CD4-positive, alpha-beta T cell (primary cell): ENCODE results near the gene LRRK2. TPM values are rescaled to one million over a fixed set of nuclear protein-coding genes. Genes with fewer than 3 reads are reported as not detected.

Experiments used
- ATAC-seq: fragments of 200-7000 bp; cut with Tn5 transposase; one replicate; pipeline ENCODE4 v1.10.0; 2022; ENCODE audit warnings: mild to moderate bottlenecking; ENCODE audit not compliant: poor library complexity
- CTCF ChIA-PET: fragments of 350-600 bp; sonication (Branson Sonifier 250); formaldehyde crosslinking; loops from one replicate; lab custom pipeline; 2021; ENCODE audit warnings: antibody characterized with exemption, inconsistent platforms; lab: Charles Lee
- POLR2A ChIA-PET: fragments of 350-600 bp; sonication (Branson Sonifier 250); formaldehyde crosslinking; loops from one replicate; lab custom pipeline; 2021; ENCODE audit warnings: antibody characterized with exemption, inconsistent platforms; lab: Charles Lee
- DNase-seq, 14 experiments: peaks; one replicate each; pipeline ENCODE4 v3.0.0-alpha.2; 2013 to 2020; ENCODE audit warnings: mixed read lengths in 2 of 14
- H3K27ac ChIP-seq, 2 donors: one replicate each; pipeline versions ENCODE4 v1.5.1 to v1.7.0; 2013; ENCODE audit warnings: low read length in 2 of 2, low read depth in 1 of 2, mild to moderate bottlenecking in 1 of 2
- H3K27me3 ChIP-seq, 2 experiments: 1 replicate in 1 of 2; 2 replicates in 1 of 2; pipeline versions ENCODE4 v1.6.1 to v1.7.0; 2013; ENCODE audit warnings: low read length in 2 of 2, control low read depth in 1 of 2, mild to moderate bottlenecking in 1 of 2, moderate library complexity in 1 of 2; ENCODE audit not compliant: insufficient read depth in 2 of 2, control insufficient read depth in 1 of 2
- H3K36me3 ChIP-seq: one replicate; pipeline ENCODE4 v1.6.1; 2013; ENCODE audit warnings: low read length, control low read depth; ENCODE audit not compliant: insufficient read depth
- H3K4me1 ChIP-seq: one replicate; pipeline ENCODE4 v1.6.1; 2013; ENCODE audit warnings: low read length, control low read depth; ENCODE audit not compliant: insufficient read depth
- H3K4me3 ChIP-seq: one replicate; pipeline ENCODE4 v1.5.1; 2013; ENCODE audit warnings: mild to moderate bottlenecking, low read length, moderate library complexity
- H3K9me3 ChIP-seq, 2 experiments: 1 replicate in 1 of 2; 2 replicates in 1 of 2; pipeline versions ENCODE4 v1.6.1 to v1.7.0; 2013; ENCODE audit warnings: low read length in 2 of 2, mild to moderate bottlenecking in 2 of 2, control low read depth in 1 of 2, moderate library complexity in 1 of 2; ENCODE audit not compliant: control insufficient read depth in 1 of 2, insufficient read depth in 1 of 2
- H3K27ac Mint-ChIP-seq: one replicate; pipeline ENCODE4 v1.8.0; 2020; ENCODE audit warnings: mixed read lengths
- H3K27me3 Mint-ChIP-seq: one replicate; pipeline ENCODE4 v1.8.0; 2021; ENCODE audit warnings: mixed read lengths
- H3K36me3 Mint-ChIP-seq: one replicate; pipeline ENCODE4 v1.8.0; 2021; ENCODE audit warnings: low read depth, mixed read lengths
- H3K4me1 Mint-ChIP-seq: one replicate; pipeline ENCODE4 v1.8.0; 2021; ENCODE audit warnings: low read depth, mixed read lengths
- H3K4me3 Mint-ChIP-seq: one replicate; pipeline ENCODE4 v1.8.0; 2020; ENCODE audit warnings: mild to moderate bottlenecking, mixed read lengths
- H3K9me3 Mint-ChIP-seq: one replicate; pipeline ENCODE4 v1.8.0; 2020; ENCODE audit warnings: mixed read lengths
- intact Hi-C, 2 experiments: fragments of 100-400 bp; cut with DNase I in 1 of 2; cut with micrococcal nuclease in 1 of 2; formaldehyde crosslinking; loops; one replicate each; pipeline versions ENCODE4 v1.15.1 to v1.9.0; 2023 to 2025; cut with DNase I, micrococcal nuclease
- total RNA-seq, 174 experiments: library from RNA in 2 of 174; stranded (reverse) in 2 of 174; gene quantifications; one replicate each; pipeline ENCODE4 v1.2.3 and lab custom pipeline; 2021 to 2026
- TF ChIP-seq, protein P1 (sequence below): fragments of 200-600 bp; IDR thresholded peaks from one replicate; pipeline ENCODE4 v1.8.0; 2022; ENCODE audit warnings: antibody characterized with exemption, mild to moderate bottlenecking

Gene LRRK2
- total RNA-seq, 2 experiments from 2014 or later, result 0.42 to 0.60 TPM

DNA sequence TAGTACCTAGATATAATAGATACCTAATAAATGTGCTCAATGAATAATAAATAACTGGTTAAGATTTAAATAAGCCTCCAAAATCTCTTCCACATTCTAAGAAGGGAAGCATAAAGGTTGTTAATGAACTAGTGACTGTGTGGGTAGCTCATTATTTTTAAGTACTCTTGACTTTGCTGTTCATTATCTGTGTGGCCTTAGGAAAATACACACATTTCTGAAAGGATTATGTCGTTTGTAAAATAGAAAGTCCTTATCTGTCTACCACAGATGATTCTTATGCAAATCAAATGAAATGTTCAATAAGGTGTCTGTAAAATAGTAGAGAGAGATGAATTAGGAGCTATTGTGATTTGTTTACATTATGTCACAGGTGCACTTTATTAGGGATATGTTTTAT lies 119.5 kb downstream of the LRRK2 start:
- DNase-seq, result no peak
- Histone ChIP-seq H3K27me3 (no peaks in the 10 kb centered on the region), H3K27ac (no peak overlapping the region), H3K4me3 (no peak overlapping the region), H3K9me3 (no peaks in the 10 kb centered on the region), H3K4me1 (no peaks in the 10 kb centered on the region), H3K36me3 (no peaks in the 10 kb centered on the region)
- Mint-ChIP-seq H3K4me3 (no peak overlapping the region), H3K27ac (no peak overlapping the region), H3K36me3 (no peaks in the 10 kb centered on the region), H3K27me3 (no peaks in the 10 kb centered on the region), H3K9me3 (no peaks in the 10 kb centered on the region), H3K4me1 (no peaks in the 10 kb centered on the region)
- POLR2A ChIA-PET, result no interaction called here
- CTCF ChIA-PET, result no interaction called here
- no peak for ATAC-seq
- intact Hi-C loops, result no loop called here
- TF ChIP-seq, protein P1, sequence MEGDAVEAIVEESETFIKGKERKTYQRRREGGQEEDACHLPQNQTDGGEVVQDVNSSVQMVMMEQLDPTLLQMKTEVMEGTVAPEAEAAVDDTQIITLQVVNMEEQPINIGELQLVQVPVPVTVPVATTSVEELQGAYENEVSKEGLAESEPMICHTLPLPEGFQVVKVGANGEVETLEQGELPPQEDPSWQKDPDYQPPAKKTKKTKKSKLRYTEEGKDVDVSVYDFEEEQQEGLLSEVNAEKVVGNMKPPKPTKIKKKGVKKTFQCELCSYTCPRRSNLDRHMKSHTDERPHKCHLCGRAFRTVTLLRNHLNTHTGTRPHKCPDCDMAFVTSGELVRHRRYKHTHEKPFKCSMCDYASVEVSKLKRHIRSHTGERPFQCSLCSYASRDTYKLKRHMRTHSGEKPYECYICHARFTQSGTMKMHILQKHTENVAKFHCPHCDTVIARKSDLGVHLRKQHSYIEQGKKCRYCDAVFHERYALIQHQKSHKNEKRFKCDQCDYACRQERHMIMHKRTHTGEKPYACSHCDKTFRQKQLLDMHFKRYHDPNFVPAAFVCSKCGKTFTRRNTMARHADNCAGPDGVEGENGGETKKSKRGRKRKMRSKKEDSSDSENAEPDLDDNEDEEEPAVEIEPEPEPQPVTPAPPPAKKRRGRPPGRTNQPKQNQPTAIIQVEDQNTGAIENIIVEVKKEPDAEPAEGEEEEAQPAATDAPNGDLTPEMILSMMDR, result no peak

DNA sequence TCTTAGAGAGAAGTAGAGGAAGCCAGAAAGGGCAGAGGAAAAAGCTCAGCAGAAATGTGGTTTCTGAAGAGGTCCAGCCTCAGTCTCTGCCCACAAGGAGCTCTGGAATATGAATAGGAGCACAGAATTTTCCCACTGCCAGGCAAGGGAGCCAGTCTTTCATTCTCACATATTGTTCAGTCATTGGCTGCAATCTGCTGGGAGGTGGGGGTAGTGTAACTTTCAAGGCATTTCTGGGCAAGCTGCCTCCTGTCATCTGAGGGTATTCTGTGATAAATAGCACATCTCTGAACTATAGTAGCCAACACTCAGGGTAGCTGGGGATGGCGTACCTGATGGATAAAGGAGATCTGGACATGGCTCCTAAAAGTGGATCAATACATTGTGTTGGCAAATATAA lies 127.2 kb downstream of the LRRK2 start:
- ChIA-PET POLR2A (no interaction called here), CTCF (interaction anchor here (0.6 kb wide), 1 partner anchor 311 kb away, joined by 3 read pairs; no protein-coding TSS in a partner anchor)
- intact Hi-C loops, result no loop called here
- no peak for ATAC-seq
- H3K4me3 ChIP-seq, result no peak overlapping the region
- H3K27ac ChIP-seq, result no peak overlapping the region
- DNase-seq, result no peak
- H3K9me3 ChIP-seq, result peaks cover 0 to 13% of the 10 kb centered on the region in 2 experiments
- TF ChIP-seq, protein P1, result no peak
- no peak overlapping the region for H3K27ac Mint-ChIP-seq
- no peaks in the 10 kb centered on the region for H3K36me3 ChIP-seq
- no peaks in the 10 kb centered on the region for H3K27me3 Mint-ChIP-seq
- no peaks in the 10 kb centered on the region for H3K4me1 Mint-ChIP-seq
- H3K4me1 ChIP-seq, result no peaks in the 10 kb centered on the region
- no peak overlapping the region for H3K4me3 Mint-ChIP-seq
- no peaks in the 10 kb centered on the region for H3K36me3 Mint-ChIP-seq
- no peaks in the 10 kb centered on the region for H3K27me3 ChIP-seq
- peaks cover 3% of the 10 kb centered on the region for H3K9me3 Mint-ChIP-seq

DNA sequence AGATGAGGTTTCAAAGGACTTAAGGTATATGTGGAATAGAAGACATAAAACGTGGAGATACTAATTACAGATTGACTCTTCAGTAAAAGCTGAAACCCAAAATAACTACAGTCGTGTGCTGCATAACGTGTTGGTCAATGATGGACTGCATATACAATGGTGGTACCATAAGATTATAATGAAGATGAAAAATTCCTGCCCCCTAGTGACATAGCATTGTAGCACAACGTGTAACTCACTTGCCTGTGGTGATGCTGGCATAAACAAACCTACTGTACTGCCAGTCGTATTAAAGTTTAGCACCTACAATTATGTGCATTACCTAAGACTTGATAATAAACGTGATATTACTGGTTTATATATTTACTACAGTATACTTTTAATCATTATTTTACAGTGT lies 150.3 kb downstream of the LRRK2 start:
- H3K4me3 ChIP-seq, result no peak overlapping the region
- CTCF ChIA-PET, result no interaction called here
- intact Hi-C loops, result no loop called here
- TF ChIP-seq, protein P1, result no peak
- H3K4me1 ChIP-seq, result no peaks in the 10 kb centered on the region
- ATAC-seq, result no peak
- H3K9me3 ChIP-seq, result no peaks in the 10 kb centered on the region
- POLR2A ChIA-PET, result no interaction called here
- Mint-ChIP-seq H3K36me3 (no peaks in the 10 kb centered on the region), H3K4me1 (no peaks in the 10 kb centered on the region), H3K4me3 (no peak overlapping the region), H3K27me3 (no peaks in the 10 kb centered on the region), H3K27ac (no peak overlapping the region), H3K9me3 (no peaks in the 10 kb centered on the region)
- no peaks in the 10 kb centered on the region for H3K27me3 ChIP-seq
- H3K27ac ChIP-seq, result no peak overlapping the region
- H3K36me3 ChIP-seq, result no peaks in the 10 kb centered on the region
- DNase-seq, result no peak
